Endothelial cell of umbilical vein (primary cell): Measurements from ENCODE around the gene FAM117B.

ENCODE experiments used
- CTCF ChIP-seq, 2 donors: IDR thresholded peaks; 1 replicate in 1 of 2; 2 replicates in 1 of 2; pipeline ENCODE4 v1.5.1; 2011; ENCODE audit warnings: low read length in 2 of 2, mild to moderate bottlenecking in 2 of 2, moderate library complexity in 2 of 2, control low read depth in 1 of 2, inconsistent platforms in 1 of 2, low read depth in 1 of 2; ENCODE audit not compliant: insufficient read depth in 1 of 2; ENCODE audit errors: extremely low read depth in 1 of 2
- MAX ChIP-seq: IDR thresholded peaks from 2 replicates; pipeline ENCODE4 v1.6.1; 2011; ENCODE audit not compliant: insufficient read depth, insufficient read length
- MYC ChIP-seq: IDR thresholded peaks from one replicate; pipeline ENCODE4 v1.6.1; 2011; ENCODE audit warnings: mild to moderate bottlenecking, low read depth, low read length
- POLR2A ChIP-seq: IDR thresholded peaks from 2 replicates; pipeline ENCODE4 v1.6.1; 2012; ENCODE audit warnings: low read depth, mild to moderate bottlenecking, control low read depth, low read length
- POLR2AphosphoS5 ChIP-seq: IDR thresholded peaks from 2 replicates; pipeline ENCODE4 v1.6.1; 2012; ENCODE audit warnings: low read depth, mild to moderate bottlenecking, control low read depth, low read length, moderate library complexity; ENCODE audit not compliant: insufficient read depth

- TF ChIP-seq POLR2A (no peak), MAX (no peak), CTCF (IDR thresholded peaks at IDR 0.05; ENCODE audit: extremely low read depth in 1 of 2, insufficient read depth in 1 of 2, low read depth in 1 of 2, low read length in 2 of 2) (no peak), MYC (no peak), POLR2AphosphoS5 (no peak)
Observed at GRCh38 chr2:202771336-202771735, 136.6 kb downstream of the FAM117B start.
